Hematopoietic multipotent progenitor cell treated with erythropoietin and hydrocortisone succinate and interleukin-3 and kit ligand, for 15 days (in vitro differentiated cells): ENCODE data around the gene MKLN1.
A peak's percentile ranks its signal among the peaks of the same experiment; 100 is the strongest.
"Not testable (repeated sequence)": the region's sequence is repeated elsewhere in the genome, so short reads cannot be mapped to it uniquely, and the experiment has no call there.

Source experiments
- DNase-seq: peaks from one replicate; pipeline ENCODE4 v3.0.0-alpha.2; 2015; ENCODE audit warnings: low spot score

MKLN1 gene

DNA sequence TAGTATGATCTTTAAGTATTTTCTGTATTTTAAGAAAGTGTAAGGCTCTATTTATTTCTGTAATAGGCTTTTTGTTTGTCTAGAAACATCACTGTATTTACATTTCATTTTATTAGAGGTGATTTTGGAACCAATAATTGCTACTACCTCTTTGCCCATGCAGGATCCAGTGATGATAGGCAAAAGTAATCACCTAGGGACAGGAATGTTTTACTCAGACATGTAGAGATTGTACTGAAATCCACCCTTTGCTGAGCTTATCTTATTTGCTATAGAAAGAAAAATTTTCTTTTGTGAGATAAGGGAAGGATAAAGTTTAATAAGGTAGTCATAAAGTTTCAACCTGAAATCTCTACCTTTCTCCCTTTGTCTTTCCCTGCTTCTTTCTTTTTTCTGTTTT, 73.5 kb downstream of the MKLN1 start:
- no peak for DNase-seq

DNA sequence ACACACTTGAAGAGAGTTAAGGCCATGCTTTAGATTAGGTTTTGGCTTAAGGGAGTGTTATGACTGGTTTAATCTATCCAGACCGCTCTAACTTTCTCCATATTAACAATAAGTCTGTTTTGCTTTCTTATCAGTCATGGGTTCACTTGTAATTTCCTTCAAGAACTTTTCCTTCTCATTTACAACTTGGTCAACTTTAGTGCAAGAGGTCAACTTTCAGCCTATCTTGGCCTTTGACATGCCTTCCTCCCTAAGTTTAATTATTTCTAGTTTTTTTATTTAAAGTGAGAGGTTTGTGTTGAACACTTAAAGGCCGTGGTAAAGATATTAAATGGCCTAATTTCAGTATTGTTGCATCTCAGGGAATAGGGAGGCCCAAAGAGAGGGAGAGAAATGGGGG, 75.6 kb downstream of the MKLN1 start:
- DNase-seq = no peak

DNA sequence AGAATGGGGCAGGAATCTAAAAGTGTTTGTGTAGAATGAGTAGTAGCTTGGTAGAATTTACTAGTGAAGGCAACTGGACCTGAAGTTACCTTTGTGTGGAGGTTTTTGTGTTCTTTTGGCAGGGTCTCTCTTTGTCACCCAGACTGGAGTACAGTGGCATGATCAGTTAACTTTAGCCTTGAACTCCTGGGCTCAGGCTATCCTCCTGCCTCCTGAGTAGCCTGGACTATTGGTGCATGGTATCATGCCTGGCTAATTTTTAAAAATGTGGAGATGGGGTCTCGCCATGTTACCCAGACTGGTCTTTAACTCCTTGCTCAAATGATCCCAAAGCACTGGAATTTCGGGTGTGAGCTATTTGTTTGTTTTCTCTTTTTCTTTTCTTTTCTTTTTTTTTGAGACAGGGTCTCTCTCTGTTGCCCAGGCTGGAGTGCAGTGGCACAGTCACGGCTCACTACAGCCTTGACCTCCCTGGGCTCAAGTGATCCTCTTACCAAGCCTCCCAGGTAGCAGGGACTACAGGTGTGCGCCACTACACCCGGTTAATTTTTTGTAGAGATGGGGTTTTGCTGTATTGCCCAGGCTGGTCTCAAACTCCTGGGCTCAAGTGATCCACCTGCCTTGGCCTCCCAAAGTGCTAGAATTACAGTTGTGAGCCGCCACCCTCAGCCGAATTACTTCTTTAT, 76.7 kb downstream of the MKLN1 start:
- DNase-seq = no peak

DNA sequence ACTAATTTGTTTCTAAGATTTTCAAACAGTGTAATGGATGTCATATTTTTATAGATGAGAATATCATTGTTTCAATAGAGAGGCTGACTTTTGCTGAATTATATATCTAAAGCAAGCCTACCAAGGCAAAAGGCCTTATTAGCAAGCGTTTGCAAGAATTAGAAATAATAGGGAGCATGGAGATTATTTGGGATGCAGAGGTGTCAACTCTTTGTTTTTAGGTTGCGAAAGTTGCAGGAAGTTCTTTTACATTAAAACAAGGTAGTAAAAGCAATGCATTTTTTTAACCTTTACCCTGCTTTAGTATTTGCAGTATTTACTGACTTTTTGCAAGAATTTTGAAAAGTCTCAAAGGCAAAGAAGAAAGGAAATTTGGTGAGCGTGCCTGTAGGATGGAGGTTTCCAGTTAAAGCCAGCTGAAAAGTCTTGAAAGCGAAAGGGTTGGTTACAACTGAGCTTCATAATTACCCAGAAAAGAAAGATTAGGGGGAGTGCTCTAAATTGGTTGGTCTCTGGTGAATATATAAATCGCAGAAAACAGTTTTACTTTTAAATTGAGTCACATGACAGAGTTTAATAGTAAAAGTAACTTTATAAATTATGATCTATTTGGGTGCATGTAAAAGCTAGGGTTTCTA, 81.6 kb downstream of the MKLN1 start:
- DNase-seq = no peak

DNA sequence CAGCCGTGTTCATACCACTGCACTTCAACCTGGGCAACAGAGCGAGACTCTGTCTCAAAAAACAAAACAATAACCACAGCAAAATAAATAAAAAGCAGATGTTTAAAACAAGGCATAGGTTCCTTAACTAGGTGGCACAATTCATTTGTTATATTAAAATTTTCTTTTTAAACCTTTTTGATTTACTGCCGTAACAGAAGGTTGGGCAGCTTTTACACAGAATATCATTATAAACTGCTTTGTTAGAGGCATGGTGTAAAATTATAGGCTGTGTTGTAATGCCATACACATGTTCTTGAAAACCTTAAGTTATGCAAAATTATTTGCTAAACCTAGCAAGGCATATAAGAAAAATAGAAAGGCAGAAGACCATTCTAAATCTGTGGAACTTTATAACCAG, 84.4 kb downstream of the MKLN1 start:
- no peak for DNase-seq

DNA sequence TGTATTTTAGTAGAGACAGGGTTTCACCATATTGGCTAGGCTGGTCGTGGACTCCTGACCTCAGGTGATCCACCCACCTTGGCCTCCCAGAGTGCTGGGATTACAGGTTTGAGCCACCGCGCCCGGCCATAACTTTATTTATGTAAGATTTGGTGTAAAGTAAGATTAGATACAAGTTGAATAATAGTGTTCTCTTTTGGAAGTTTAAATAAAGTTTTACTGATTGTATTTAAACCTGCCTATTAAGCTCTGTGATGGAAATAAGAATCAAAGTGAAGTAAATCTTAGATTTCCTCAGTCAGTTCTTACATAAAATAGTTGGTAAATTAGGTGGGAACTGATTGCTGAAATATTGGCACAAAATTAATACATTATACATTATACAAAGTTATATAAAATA, 86.0 kb downstream of the MKLN1 start:
- DNase-seq = no peak

DNA sequence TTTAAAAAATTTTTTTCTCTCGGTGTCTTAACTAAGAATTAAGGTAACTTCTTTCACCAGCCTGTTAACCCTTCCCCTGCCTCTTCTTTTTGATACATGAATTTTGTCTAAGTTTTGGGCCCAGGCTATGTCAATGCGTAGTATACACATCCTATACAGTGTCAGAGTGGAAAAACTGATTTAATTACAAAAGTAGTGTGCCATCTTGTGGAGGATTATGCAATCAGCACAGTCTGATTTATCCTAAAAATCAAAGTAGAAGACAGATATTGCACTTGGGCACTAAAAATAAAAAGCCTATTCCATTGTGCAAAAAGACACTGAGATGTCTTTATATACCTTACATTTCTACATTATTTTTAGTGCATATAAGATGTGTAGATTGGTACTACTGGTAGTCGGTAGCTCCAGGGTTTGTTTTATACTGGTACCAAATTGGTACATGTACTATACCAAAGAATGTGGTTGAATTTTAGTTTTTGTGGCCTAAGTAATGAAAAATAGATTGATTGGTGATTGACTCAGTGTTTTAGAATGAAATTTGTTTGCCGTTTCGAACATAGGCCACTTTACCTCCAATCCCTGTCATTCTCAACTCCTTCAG, 96.6 kb downstream of the MKLN1 start:
- DNase-seq = peak; percentile 63

DNA sequence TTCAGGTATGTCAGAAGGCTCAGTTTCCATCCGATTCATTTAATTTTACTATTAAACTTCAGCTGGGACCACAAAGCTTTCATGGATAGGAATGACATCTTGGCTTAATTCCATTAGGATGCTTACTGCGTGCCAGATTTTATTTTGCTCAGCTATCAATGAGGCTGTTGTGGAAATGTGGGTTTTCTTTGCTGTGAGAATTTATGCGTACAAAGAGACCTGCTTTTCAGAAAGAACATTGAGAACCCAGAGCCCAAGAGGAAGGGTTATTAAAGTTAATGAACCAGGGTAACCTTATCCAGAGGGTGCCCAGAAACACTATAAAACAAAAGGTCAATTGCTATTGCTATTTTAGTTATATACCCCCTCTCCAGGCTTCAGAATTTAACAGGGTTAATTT, 98.3 kb downstream of the MKLN1 start:
- no peak for DNase-seq

DNA sequence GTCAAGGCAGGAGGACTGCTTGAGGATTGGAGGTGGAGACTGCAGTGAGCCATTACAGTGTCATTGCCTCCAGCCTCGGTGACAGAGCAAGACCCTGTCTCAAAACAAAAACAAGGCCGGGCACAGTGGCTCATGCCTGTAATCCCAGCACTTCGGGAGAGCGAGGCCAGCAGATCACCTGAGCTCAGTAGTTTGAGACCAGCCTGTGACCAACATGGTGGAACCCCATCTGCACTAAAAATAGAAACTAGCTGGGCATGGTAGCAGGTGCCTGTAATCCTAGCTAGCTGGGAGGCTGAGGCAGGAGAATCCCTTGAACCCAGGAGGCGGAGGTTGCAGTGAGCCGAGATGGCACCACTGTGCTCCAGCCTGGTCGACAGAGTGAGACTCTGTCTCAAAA, 103.2 kb downstream of the MKLN1 start:
- DNase-seq = not testable (repeated sequence)

DNA sequence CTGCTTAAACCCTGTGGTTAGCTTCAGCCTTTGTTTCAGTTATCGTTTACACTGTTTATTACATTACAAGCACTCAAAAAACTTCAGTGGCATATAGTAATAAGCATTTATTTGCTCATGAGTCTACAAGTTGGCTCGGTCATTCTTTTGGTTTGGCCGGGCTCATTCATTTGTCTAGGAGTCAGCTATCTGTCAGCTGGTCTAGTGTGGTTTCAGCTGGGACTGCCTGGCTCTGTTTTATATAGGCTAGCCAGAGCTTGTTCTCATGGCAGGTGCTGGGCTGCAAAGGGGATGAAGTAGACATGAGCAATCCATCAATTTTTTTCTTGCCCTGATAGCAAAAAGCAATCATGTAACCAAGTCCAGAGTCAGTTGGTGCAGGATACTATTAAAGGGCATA, 103.6 kb downstream of the MKLN1 start:
- DNase-seq = no peak

DNA sequence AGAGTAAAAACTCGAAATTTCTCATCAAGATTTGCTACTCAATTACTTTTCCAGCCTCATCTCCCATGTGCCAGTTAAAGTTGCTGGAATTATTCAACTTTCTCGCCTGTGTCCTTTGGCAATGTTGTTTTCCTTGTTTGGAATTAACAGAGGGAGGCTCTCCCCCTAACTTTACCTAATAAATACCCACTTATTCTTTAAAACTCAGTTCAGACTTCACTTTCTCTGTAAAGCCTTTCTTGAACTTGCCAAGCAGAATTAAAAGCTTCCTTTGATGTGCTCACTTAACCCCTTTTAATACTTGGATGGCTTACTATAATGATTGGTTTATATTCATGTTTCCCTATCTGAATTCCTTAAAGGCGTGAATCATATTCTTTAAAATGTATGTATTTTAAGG, 104.1 kb downstream of the MKLN1 start:
- DNase-seq = no peak

DNA sequence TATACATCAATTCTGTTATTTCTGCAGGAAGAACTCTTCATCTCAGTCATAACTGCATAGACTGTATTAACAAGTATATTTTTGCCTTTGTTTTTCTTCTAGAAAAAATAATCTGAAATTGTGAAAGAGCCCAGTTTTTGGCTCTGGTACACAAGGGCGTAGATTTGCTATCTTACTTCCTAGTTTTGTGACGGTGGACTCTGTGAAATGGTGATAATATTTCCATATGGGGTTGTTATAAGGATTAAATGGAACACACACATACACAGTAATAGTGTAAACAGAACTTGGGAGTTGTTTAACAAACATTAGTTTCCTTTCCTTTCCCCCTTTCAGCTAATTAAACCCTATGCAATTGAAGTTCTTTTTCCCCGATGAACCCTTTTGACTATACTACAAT, 108.7 kb downstream of the MKLN1 start:
- DNase-seq = no peak

DNA sequence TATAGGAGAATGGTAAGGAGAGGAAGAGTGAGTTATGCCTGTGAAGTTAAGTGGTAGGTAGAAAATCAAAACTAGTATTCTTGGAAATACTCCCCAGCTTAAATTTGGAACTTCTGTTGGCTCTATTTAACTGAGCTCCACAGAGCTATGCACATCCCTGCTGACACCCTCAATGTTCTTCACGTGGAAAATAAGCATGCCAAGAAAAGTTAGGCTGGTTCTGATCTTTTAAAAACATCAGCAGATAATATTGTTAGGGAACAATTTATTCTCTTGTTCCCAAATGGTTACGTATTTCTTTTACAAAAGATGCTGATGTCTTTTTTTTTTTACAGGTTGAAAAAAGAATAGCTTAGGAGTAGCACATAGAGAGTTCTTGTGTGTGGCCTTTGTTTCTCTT, 111.3 kb downstream of the MKLN1 start:
- no peak for DNase-seq

DNA sequence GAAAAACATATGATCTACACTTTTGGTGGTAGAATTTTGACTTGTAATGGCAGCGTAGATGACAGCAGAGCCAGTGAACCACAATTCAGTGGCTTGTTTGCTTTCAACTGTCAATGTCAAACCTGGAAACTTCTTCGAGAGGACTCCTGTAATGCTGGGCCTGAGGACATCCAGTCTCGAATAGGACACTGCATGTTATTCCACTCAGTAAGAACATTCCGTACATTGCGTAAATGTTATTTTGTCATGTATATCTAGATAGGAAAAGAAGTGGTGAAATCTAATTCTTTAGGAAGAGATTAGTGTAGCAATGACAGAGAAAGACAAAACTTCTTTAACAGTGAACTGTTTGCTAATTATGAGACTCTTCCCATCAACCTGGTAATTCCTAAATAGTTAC, 115.8 kb downstream of the MKLN1 start:
- no peak for DNase-seq

DNA sequence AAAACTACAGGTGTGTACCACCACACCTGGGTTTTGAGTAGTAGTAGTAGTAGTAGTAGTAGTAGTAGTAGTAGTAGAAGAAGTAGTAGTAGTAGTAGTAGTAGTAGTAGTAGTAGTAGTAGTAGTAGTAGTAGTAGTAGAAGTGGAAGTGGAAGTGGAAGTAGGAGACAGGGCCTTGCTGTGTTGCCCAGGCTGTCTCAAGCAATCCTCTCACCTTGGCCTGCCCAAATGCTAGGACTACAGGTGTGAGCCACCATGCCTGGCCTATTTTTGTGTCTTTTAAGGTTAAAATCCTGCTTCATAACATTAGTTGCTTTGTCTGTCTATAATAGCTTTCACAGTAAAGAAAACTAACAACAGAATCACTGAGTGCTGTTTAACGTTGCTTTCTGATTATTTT, 117.0 kb downstream of the MKLN1 start:
- no peak for DNase-seq

DNA sequence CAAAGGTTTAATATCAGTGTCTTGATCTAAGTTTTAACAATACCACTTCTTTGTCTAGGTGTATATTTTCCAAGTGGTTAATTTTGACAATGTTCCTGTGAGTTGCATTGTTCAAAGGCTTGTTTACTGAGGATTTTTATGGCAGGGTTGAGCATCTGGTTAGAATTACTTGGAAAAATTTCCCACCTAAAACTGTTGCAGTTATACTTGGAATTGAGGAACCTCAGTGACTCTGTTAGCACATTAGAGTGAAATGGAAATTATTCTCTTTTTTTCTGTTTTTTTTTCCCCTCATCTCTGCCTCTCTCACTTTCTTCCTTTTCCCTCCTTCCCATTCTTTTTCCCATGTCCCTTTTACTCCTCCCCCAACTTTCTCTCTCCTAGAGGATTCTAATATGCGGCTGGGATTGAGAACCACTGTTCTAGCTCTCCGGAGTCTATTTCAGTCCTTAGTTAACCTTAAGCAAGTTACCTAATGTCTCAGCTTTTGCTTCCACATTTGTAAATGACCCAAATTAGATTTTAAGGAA, 121.8 kb downstream of the MKLN1 start:
- no peak for DNase-seq

DNA sequence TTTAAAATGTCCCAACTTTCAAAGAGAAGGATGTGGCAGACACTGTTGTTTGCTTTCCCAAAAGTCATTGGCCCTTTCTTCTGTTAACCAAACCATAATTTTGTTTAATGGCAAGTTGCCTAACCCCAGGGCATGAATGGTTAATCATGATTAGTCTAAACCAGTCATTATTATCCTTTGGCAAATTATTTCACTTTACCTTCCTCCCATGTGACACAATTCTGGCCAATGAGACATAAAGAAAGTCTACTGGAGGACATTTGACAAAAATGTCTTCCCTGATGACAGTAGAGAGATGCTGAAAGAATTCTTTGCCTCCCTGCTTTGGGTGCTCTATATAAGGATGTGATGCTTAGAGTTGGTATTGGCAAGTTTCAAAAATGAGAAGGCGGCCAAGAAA, 126.8 kb downstream of the MKLN1 start:
- DNase-seq = no peak

DNA sequence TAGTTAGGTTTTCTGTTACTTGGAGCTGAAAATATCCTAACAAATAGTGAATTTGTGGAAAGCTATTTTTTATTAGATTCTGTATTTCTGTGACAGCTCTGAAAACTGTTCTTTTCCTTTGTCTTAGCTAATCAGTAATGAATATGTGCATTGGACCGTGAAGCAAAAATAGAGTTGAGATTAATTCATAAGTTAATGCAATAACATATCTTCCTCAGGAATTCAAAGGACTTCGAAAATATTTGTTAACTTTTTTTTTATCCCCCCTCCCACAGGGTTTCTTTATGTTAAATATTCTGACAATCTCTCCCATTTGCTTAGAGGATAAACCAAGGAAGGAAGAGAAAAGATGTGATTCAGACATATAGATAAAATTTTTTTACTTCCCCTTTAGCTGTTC, 127.3 kb downstream of the MKLN1 start:
- DNase-seq = no peak

DNA sequence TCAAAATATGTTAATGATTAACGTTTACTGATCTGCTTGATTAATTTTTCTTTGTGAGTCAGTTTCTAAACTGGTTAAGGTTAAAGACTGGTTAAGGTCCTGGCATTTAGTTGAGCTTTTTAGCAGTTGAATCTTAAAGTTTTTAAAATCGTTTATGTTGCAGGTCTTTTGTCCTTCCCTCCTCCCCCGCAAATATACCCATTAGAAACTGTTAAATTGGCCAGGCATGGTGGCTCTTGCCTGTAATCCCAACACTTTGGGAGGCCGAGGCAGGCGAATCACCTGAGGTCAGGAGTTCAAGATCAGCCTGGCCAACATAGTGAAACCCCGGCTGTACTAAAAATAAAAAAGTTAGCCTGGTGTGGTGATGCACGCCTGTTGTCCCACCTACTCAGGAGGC, 127.9 kb downstream of the MKLN1 start:
- no peak for DNase-seq

DNA sequence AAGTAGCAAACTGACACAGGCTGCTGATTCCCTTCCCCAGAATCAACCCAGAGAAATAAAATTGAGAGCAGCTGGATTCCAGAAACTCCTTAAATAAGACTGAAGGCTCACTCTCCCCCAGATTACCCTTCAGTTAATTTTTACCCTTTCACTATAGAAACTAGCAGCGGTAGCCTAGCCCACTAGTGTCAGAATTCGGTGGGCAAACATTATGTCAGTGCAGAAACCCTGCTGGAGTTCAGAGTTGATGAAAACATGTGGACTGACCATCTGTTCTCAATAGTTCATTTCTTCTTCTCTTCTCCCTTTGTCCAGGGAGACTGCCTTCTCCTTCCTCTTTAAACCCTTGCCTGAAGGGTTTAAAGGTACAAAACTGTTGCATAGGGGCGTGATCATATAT, 128.7 kb downstream of the MKLN1 start:
- DNase-seq = no peak

DNA sequence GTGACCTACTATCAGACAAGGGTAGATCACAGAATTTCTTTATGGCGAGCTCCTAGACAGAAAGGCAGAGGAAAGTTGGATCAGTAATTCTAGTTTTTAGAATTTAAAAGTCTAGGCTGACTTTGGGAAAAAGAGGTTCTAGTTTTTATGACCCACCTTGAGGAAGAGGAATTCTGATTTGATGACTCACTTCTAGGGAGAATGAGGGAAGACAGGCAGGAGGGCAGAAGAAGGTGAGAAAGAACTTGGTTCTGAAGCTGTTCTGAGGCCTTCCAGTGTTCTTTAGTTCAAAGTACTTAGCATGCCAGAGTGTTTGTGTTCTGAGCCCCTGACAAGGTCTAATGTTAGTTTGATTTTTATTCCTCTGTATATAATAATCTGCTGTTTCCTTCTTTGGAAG, 131.6 kb downstream of the MKLN1 start:
- DNase-seq = no peak

DNA sequence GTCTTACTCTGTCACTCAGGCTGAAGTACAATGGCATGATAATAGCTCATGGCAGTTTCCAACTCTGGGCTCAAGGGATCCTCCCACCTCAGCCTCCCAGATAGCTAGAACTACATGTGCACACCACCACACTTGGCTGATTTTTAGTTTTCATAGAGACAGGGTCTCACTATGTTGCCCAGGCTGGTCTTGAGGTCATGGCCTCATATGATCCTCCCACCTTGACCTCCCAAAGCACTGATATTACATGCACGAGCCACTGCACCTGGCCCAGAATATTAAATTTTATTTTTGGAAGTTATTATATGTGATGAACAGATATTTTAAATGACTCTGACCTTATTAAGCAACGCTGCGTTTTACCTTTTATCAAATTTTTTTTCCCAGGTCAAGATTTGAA, 134.4 kb downstream of the MKLN1 start:
- no peak for DNase-seq

DNA sequence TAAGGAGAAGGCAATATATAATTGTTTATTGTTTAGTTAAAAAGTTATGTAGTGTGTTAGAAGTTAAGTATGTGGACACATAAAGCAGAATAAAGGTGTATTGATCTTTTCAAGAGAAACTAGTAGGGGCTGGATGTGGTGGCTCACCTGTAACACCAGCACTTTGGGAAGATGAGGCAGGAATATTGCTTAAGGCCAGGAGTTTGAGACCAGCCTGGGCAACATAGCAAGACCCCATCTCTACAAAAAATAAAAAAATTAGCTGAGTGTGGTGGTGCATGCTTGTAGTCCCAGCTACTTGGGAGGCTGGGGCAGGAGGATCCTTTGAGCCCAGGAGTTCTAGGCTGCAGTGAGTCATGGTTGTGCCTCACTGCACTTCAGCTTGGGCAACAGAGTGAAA, 135.0 kb downstream of the MKLN1 start:
- DNase-seq = not testable (repeated sequence)
